ENCODE data around the gene GRK1.
A peak's percentile ranks its signal among the peaks of the same experiment; 100 is the strongest.

GRK1 gene

GRCh38 chr13:113654591-113655345 lies 12.3 kb upstream of the GRK1 start:
- H3K4me3 ChIP-seq (ENCODE audit: severe bottlenecking), result no peak overlapping the region
- ATAC-seq (ENCODE audit: low read depth), result no peak

GRCh38 chr13:113655346-113656002 lies 11.5 kb upstream of the GRK1 start:
- Histone ChIP-seq H3K4me1 (ENCODE audit: insufficient read depth, poor library complexity, severe bottlenecking) (no peaks in the 10 kb centered on the region), H3K9me3 (ENCODE audit: severe bottlenecking) (peaks cover under 1% of the 10 kb centered on the region), H3K36me3 (ENCODE audit: low read depth) (no peaks in the 10 kb centered on the region), H3K27ac (ENCODE audit: poor library complexity, severe bottlenecking) (no peak overlapping the region), H3K27me3 (ENCODE audit: insufficient read depth, poor library complexity, severe bottlenecking) (no peaks in the 10 kb centered on the region), H3K4me3 (ENCODE audit: severe bottlenecking) (no peak overlapping the region)
- no peak for TF ChIP-seq CTCF (IDR thresholded peaks at IDR 0.05; ENCODE audit: poor library complexity, severe bottlenecking)
- ATAC-seq (ENCODE audit: low read depth) (peak; percentile 28; the same call in 1 of the 3 replicates), DNase-seq (ENCODE audit: low spot score) (no peak)

More at GRCh38 chr13:113654591-113655345, 12.3 kb upstream of the GRK1 start:
- Histone ChIP-seq H3K27me3 (ENCODE audit: insufficient read depth, poor library complexity, severe bottlenecking) (no peaks in the 10 kb centered on the region), H3K36me3 (ENCODE audit: low read depth) (no peaks in the 10 kb centered on the region), H3K27ac (ENCODE audit: poor library complexity, severe bottlenecking) (no peak overlapping the region), H3K9me3 (ENCODE audit: severe bottlenecking) (no peaks in the 10 kb centered on the region), H3K4me1 (ENCODE audit: insufficient read depth, poor library complexity, severe bottlenecking) (no peaks in the 10 kb centered on the region)
- no peak for TF ChIP-seq CTCF (IDR thresholded peaks at IDR 0.05; ENCODE audit: poor library complexity, severe bottlenecking)
- peak; percentile 54 for DNase-seq (ENCODE audit: low spot score)

- H3K36me3 ChIP-seq (ENCODE audit: low read depth), result no peaks in the 10 kb centered on the region
- no peak overlapping the region for H3K4me3 ChIP-seq (ENCODE audit: severe bottlenecking)
- H3K27ac ChIP-seq (ENCODE audit: poor library complexity, severe bottlenecking), result no peak overlapping the region
- H3K4me1 ChIP-seq (ENCODE audit: insufficient read depth, poor library complexity, severe bottlenecking), result no peaks in the 10 kb centered on the region
- no peak for TF ChIP-seq CTCF (IDR thresholded peaks at IDR 0.05; ENCODE audit: poor library complexity, severe bottlenecking)
- H3K27me3 ChIP-seq (ENCODE audit: insufficient read depth, poor library complexity, severe bottlenecking), result no peaks in the 10 kb centered on the region
- peaks cover 6% of the 10 kb centered on the region for H3K9me3 ChIP-seq (ENCODE audit: severe bottlenecking)
- DNase-seq (ENCODE audit: low spot score) (peak; percentile 65), ATAC-seq (ENCODE audit: low read depth) (no peak)
These were observed 10.9 kb upstream of the GRK1 start for GRCh38 chr13:113656003-113656588.

- H3K4me3 ChIP-seq (ENCODE audit: severe bottlenecking), result no peak overlapping the region
- H3K4me1 ChIP-seq (ENCODE audit: insufficient read depth, poor library complexity, severe bottlenecking), result no peaks in the 10 kb centered on the region
- H3K27me3 ChIP-seq (ENCODE audit: insufficient read depth, poor library complexity, severe bottlenecking), result no peaks in the 10 kb centered on the region
- no peak for TF ChIP-seq CTCF (IDR thresholded peaks at IDR 0.05; ENCODE audit: poor library complexity, severe bottlenecking)
- no peak overlapping the region for H3K27ac ChIP-seq (ENCODE audit: poor library complexity, severe bottlenecking)
- DNase-seq (ENCODE audit: low spot score) (peak; percentile 51), ATAC-seq (ENCODE audit: low read depth) (no peak)
- H3K9me3 ChIP-seq (ENCODE audit: severe bottlenecking), result peaks cover 8% of the 10 kb centered on the region
- H3K36me3 ChIP-seq (ENCODE audit: low read depth), result no peaks in the 10 kb centered on the region
These were observed 10.0 kb upstream of the GRK1 start for GRCh38 chr13:113656831-113657671.

Measured in RWPE2 (cell line).